ENCODE results near the gene PCDH15. TPM values are rescaled to one million over a fixed set of nuclear protein-coding genes. Genes with fewer than 3 reads are reported as not detected.

Gene PCDH15
- total RNA-seq, 3 donors from 2014 or later (not counting 1 experiment from before 2014, with no cell fraction given) = not detected

DNA sequence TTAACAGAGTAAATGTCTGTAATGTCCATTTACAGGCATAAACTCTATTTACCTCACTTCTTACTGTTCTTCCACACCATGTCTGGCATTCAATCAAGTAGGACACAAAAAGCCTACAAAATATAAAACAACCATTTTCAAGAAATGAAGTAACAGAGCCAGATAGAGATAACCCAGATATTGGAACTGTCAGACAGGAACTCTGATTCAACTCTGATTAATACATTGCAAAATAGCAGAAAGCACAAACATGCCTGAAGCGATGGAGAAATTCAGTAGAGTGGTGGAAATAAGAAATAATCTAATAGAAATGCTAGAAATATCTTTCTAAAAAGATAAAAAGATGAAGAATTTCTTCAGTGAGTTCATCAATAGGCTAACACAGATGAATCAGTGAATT is 964.4 kb downstream of the PCDH15 start:
- Mint-ChIP-seq H3K9me3 (peaks cover 3 to 6% of the 10 kb centered on the region in 2 donors), H3K4me1 (no peaks in the 10 kb centered on the region), H3K27ac (no peak overlapping the region), H3K36me3 (no peaks in the 10 kb centered on the region), H3K4me3 (no peak overlapping the region), H3K27me3 (ENCODE audit: low read depth in 2 of 2) (no peaks in the 10 kb centered on the region)
- ATAC-seq = no peak
- no peaks in the 10 kb centered on the region for H3K27me3 ChIP-seq (ENCODE audit: control insufficient read depth, insufficient read depth, low read length)
- intact Hi-C loops (cut with micrococcal nuclease) = no loop called here
- H3K36me3 ChIP-seq (ENCODE audit: control insufficient read depth, insufficient read depth, low read length) = no peaks in the 10 kb centered on the region
- WGBS (ENCODE audit: insufficient coverage) = no CpG with 5 or more reads among the region's 1 CpG
- no peak overlapping the region for H3K27ac ChIP-seq (ENCODE audit: low read length)
- no peak overlapping the region for H3K4me3 ChIP-seq (ENCODE audit: low read length)
- TF ChIP-seq, protein P1, sequence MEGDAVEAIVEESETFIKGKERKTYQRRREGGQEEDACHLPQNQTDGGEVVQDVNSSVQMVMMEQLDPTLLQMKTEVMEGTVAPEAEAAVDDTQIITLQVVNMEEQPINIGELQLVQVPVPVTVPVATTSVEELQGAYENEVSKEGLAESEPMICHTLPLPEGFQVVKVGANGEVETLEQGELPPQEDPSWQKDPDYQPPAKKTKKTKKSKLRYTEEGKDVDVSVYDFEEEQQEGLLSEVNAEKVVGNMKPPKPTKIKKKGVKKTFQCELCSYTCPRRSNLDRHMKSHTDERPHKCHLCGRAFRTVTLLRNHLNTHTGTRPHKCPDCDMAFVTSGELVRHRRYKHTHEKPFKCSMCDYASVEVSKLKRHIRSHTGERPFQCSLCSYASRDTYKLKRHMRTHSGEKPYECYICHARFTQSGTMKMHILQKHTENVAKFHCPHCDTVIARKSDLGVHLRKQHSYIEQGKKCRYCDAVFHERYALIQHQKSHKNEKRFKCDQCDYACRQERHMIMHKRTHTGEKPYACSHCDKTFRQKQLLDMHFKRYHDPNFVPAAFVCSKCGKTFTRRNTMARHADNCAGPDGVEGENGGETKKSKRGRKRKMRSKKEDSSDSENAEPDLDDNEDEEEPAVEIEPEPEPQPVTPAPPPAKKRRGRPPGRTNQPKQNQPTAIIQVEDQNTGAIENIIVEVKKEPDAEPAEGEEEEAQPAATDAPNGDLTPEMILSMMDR (IDR thresholded peaks at IDR 0.05) = no peak
- H3K4me1 ChIP-seq (ENCODE audit: control insufficient read depth, insufficient read depth, low read length) = no peaks in the 10 kb centered on the region
- no peak for DNase-seq
- H3K9me3 ChIP-seq (ENCODE audit: control insufficient read depth, insufficient read depth, low read length) = no peaks in the 10 kb centered on the region

DNA sequence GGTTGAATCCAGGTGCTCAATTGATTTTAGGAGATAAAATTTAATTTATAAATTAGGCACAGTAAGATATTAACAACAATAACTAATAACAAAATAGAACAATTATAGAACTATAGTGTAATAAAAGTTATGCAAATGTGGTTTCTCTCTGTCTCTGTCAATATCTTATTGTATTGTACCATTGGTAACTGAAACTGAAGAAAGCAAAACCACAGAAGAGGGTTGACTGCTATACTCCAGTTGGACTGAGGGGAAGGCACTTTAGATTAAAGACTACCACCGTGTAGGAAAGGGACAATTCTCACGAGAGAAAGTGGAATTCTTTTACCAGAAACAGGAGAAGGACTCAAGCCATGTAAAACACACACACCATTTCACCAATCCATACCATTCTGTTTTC is 967.1 kb downstream of the PCDH15 start:
- intact Hi-C loops (cut with micrococcal nuclease) = no loop called here
- WGBS (ENCODE audit: insufficient coverage) = 60% methylated on average over 1 of the region's 2 CpGs

DNA sequence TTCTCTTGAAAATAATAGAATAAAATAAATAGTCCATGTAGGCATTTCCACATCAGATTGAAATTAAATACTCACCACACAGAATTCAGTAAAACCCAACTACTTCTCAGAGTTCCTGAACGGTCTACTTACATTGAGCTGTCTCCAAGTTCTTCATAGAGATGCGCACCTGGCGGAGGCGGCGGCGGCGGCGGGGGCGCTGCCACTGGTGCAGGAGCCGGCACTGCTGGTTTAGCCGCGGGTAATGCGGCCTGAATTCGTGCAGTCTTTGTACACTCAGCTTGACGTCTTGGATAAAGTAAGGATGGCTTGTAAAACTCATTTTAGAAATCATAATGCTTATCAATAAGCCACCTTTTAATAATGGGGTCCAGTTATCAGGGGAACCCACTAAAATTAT is 973.8 kb downstream of the PCDH15 start:
- H3K36me3 Mint-ChIP-seq = no peaks in the 10 kb centered on the region
- intact Hi-C loops (cut with micrococcal nuclease) = no loop called here
- no peaks in the 10 kb centered on the region for H3K27me3 ChIP-seq (ENCODE audit: control insufficient read depth, insufficient read depth, low read length)
- no peaks in the 10 kb centered on the region for H3K4me1 ChIP-seq (ENCODE audit: control insufficient read depth, insufficient read depth, low read length)
- TF ChIP-seq, protein P1 (IDR thresholded peaks at IDR 0.05) = no peak
- H3K4me3 Mint-ChIP-seq = no peak overlapping the region
- WGBS (ENCODE audit: insufficient coverage) = 89% methylated on average over 15 of the region's 15 CpGs
- H3K27ac ChIP-seq (ENCODE audit: low read length) = no peak overlapping the region
- DNase-seq = no peak
- no peak overlapping the region for H3K27ac Mint-ChIP-seq
- H3K9me3 Mint-ChIP-seq = peaks cover 4% of the 10 kb centered on the region in 2 donors
- no peaks in the 10 kb centered on the region for H3K4me1 Mint-ChIP-seq
- no peak for ATAC-seq
- H3K36me3 ChIP-seq (ENCODE audit: control insufficient read depth, insufficient read depth, low read length) = no peaks in the 10 kb centered on the region
- H3K4me3 ChIP-seq (ENCODE audit: low read length) = no peak overlapping the region
- no peaks in the 10 kb centered on the region for H3K9me3 ChIP-seq (ENCODE audit: control insufficient read depth, insufficient read depth, low read length)
- no peaks in the 10 kb centered on the region for H3K27me3 Mint-ChIP-seq (ENCODE audit: low read depth in 2 of 2)

More for the DNA sequence above, 967.1 kb downstream of the PCDH15 start:
- H3K27ac Mint-ChIP-seq = no peak overlapping the region
- no peaks in the 10 kb centered on the region for H3K4me1 Mint-ChIP-seq
- no peak for ATAC-seq
- peaks cover 3 to 6% of the 10 kb centered on the region in 2 donors for H3K9me3 Mint-ChIP-seq
- Histone ChIP-seq H3K36me3 (ENCODE audit: control insufficient read depth, insufficient read depth, low read length) (no peaks in the 10 kb centered on the region), H3K27ac (ENCODE audit: low read length) (no peak overlapping the region), H3K4me1 (ENCODE audit: control insufficient read depth, insufficient read depth, low read length) (no peaks in the 10 kb centered on the region), H3K27me3 (ENCODE audit: control insufficient read depth, insufficient read depth, low read length) (no peaks in the 10 kb centered on the region), H3K4me3 (ENCODE audit: low read length) (no peak overlapping the region), H3K9me3 (ENCODE audit: control insufficient read depth, insufficient read depth, low read length) (no peaks in the 10 kb centered on the region)
- TF ChIP-seq, protein P1 (IDR thresholded peaks at IDR 0.05) = no peak
- no peak for DNase-seq
- no peaks in the 10 kb centered on the region for H3K36me3 Mint-ChIP-seq
- H3K4me3 Mint-ChIP-seq = no peak overlapping the region
- H3K27me3 Mint-ChIP-seq (ENCODE audit: low read depth in 2 of 2) = no peaks in the 10 kb centered on the region

DNA sequence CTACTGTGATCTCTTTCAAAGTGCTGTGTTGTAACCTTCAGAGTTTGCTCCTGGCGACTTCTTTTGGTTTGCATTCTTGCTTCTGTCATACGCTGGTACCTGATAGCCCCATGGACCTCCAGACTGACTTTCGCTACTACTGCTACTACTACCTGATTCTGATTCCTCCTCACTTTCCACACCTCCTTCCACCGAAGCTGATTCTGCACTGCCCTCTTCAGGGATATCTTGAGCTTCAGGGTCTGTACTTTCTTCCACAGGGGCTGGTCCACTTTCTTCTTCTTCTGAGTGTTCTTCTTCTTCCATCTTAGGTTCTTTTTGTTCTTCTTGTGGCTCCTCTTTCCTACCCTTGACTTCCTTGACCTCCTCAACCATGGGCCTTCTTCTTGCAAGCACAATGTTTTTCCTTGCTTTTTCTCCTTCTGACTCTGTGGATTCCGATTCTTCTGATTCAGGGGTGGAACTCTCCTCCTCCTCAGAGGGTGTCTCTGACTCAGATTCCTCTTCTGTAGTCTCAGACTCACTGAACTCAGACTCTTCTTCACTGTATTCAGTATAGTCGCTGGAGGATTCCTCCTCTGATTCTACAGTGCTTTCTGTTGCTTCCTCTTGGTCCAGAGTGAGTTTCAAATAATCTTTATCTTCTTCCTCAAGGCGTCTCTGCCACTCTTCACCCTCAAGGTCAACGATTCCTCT is 992.2 kb downstream of the PCDH15 start:
- Histone ChIP-seq H3K4me1 (ENCODE audit: control insufficient read depth, insufficient read depth, low read length) (no peaks in the 10 kb centered on the region), H3K4me3 (ENCODE audit: low read length) (no peak overlapping the region), H3K27me3 (ENCODE audit: control insufficient read depth, insufficient read depth, low read length) (no peaks in the 10 kb centered on the region), H3K9me3 (ENCODE audit: control insufficient read depth, insufficient read depth, low read length) (no peaks in the 10 kb centered on the region), H3K27ac (ENCODE audit: low read length) (no peak overlapping the region), H3K36me3 (ENCODE audit: control insufficient read depth, insufficient read depth, low read length) (no peaks in the 10 kb centered on the region)
- ATAC-seq (no peak), DNase-seq (no peak)
- H3K4me3 Mint-ChIP-seq = no peak overlapping the region
- H3K4me1 Mint-ChIP-seq = no peaks in the 10 kb centered on the region
- H3K27ac Mint-ChIP-seq = no peak overlapping the region
- intact Hi-C loops (cut with micrococcal nuclease) = no loop called here
- peaks cover 4 to 12% of the 10 kb centered on the region in 2 donors for H3K9me3 Mint-ChIP-seq
- 77% methylated on average over 7 of the region's 8 CpGs for WGBS (ENCODE audit: insufficient coverage)
- no peaks in the 10 kb centered on the region for H3K27me3 Mint-ChIP-seq (ENCODE audit: low read depth in 2 of 2)
- TF ChIP-seq, protein P1 (IDR thresholded peaks at IDR 0.05) = no peak
- H3K36me3 Mint-ChIP-seq = no peaks in the 10 kb centered on the region

Measured in natural killer cell (primary cell).